HG03039 (cell line): ENCODE results near the gene B4GALT3.
A peak's percentile ranks its signal among the peaks of the same experiment; 100 is the strongest.

ENCODE experiments used
- ATAC-seq: cut with Tn5 transposase; IDR thresholded peaks from one replicate; pipeline ENCODE4 v1.9.1; 2021; ENCODE audit warnings: mild to moderate bottlenecking, moderate library complexity; ENCODE audit not compliant: unreplicated experiment

B4GALT3 gene

GRCh38 chr1:161188381-161188780 is 11.1 kb upstream of the B4GALT3 start:
- no peak for ATAC-seq

GRCh38 chr1:161187311-161187710 is 10.0 kb upstream of the B4GALT3 start:
- ATAC-seq, result no peak

GRCh38 chr1:161185732-161186311 is 8.5 kb upstream of the B4GALT3 start:
- no peak for ATAC-seq

GRCh38 chr1:161185282-161185682 is 8.0 kb upstream of the B4GALT3 start:
- ATAC-seq, result peak; percentile 66

- no peak for ATAC-seq
These were observed 4.9 kb upstream of the B4GALT3 start for GRCh38 chr1:161182214-161182613.

- ATAC-seq, result no peak
These were observed 3.3 kb upstream of the B4GALT3 start for GRCh38 chr1:161180639-161181038.

- no peak for ATAC-seq
These were observed 2.4 kb upstream of the B4GALT3 start for GRCh38 chr1:161179698-161180097.

- no peak for ATAC-seq
These were observed 583 bp upstream of the B4GALT3 start for GRCh38 chr1:161177936-161178244.

- no peak for ATAC-seq
These were observed 717 bp downstream of the B4GALT3 start for GRCh38 chr1:161176468-161177111.

- ATAC-seq, result no peak
These were observed 1.4 kb downstream of the B4GALT3 start for GRCh38 chr1:161175771-161176453.

GRCh38 chr1:161174911-161175310 is 2.4 kb downstream of the B4GALT3 start:
- no peak for ATAC-seq

- no peak for ATAC-seq
These were observed 3.6 kb downstream of the B4GALT3 start for GRCh38 chr1:161173711-161174110.

GRCh38 chr1:161172776-161173376 is 4.4 kb downstream of the B4GALT3 start:
- ATAC-seq, result no peak

GRCh38 chr1:161172349-161172748 is 5.0 kb downstream of the B4GALT3 start:
- no peak for ATAC-seq

- ATAC-seq, result no peak
These were observed 5.6 kb downstream of the B4GALT3 start for GRCh38 chr1:161171696-161172095.

GRCh38 chr1:161171191-161171590 is 6.1 kb downstream of the B4GALT3 start:
- ATAC-seq, result no peak

- ATAC-seq, result no peak
These were observed 8.4 kb downstream of the B4GALT3 start for GRCh38 chr1:161168906-161169305.

- ATAC-seq, result no peak
These were observed 10.4 kb downstream of the B4GALT3 start for GRCh38 chr1:161166669-161167548.

- peak; percentile 93 for ATAC-seq
These were observed 11.3 kb downstream of the B4GALT3 start, which contains the start of gene PPOX for GRCh38 chr1:161165742-161166668. Gene PPOX (plus strand): TSS chr1:161166426. CDS start chr1:161166848, 422 bp downstream.
